HEK293 (cell line): Measurements from ENCODE around the gene CNFN.

Experiments
- AEBP2 ChIP-seq: fragments of 450-650 bp; formaldehyde crosslinking; IDR thresholded peaks from 2 replicates; pipeline ENCODE4 v1.5.1; 2016; ENCODE audit warnings: missing biosample characterization, missing genetic modification characterization, borderline replicate concordance
- ATF2 ChIP-seq: fragments of 450-650 bp; formaldehyde crosslinking; IDR thresholded peaks from 2 replicates; pipeline ENCODE4 v1.5.1; 2016; ENCODE audit warnings: missing biosample characterization, missing genetic modification characterization, low read depth
- GLI4 ChIP-seq: fragments of 450-650 bp; formaldehyde crosslinking; IDR thresholded peaks from 2 replicates; pipeline ENCODE4 v1.5.1; 2016; ENCODE audit warnings: missing biosample characterization, missing genetic modification characterization
- INSM2 ChIP-seq: fragments of 450-650 bp; formaldehyde crosslinking; IDR thresholded peaks from 2 replicates; pipeline ENCODE4 v1.5.1; 2016; ENCODE audit warnings: missing biosample characterization, missing genetic modification characterization
- KLF10 ChIP-seq: fragments of 450-650 bp; IDR thresholded peaks from 2 replicates; pipeline ENCODE4 v1.5.1; 2018; ENCODE audit warnings: missing biosample characterization, mild to moderate bottlenecking, missing genetic modification characterization
- KLF17 ChIP-seq: fragments of 450-650 bp; formaldehyde crosslinking; IDR thresholded peaks from 2 replicates; pipeline ENCODE4 v1.5.1; 2016; ENCODE audit warnings: missing biosample characterization, missing genetic modification characterization
- KLF7 ChIP-seq: fragments of 450-650 bp; formaldehyde crosslinking; IDR thresholded peaks from 2 replicates; pipeline ENCODE4 v1.5.1; 2016; ENCODE audit warnings: missing biosample characterization, missing genetic modification characterization, borderline replicate concordance
- KLF8 ChIP-seq: fragments of 450-650 bp; formaldehyde crosslinking; IDR thresholded peaks from 2 replicates; pipeline ENCODE4 v1.5.1; 2016; ENCODE audit warnings: missing biosample characterization, missing genetic modification characterization
- MEIS1 ChIP-seq: sonication (generic); formaldehyde crosslinking; IDR thresholded peaks from 2 replicates; pipeline ENCODE4 v1.8.1; 2022; ENCODE audit warnings: missing genetic modification reagents, mild to moderate bottlenecking, borderline replicate concordance
- ZBTB11 ChIP-seq: fragments of 450-650 bp; formaldehyde crosslinking; conservative IDR thresholded peaks from 2 replicates; pipeline ENCODE4 v1.5.1; 2016; ENCODE audit warnings: low read depth, missing biosample characterization, missing genetic modification characterization
- ZBTB44 ChIP-seq: fragments of 450-650 bp; IDR thresholded peaks from 2 replicates; pipeline ENCODE4 v1.5.1; 2018; ENCODE audit warnings: missing biosample characterization, mild to moderate bottlenecking, missing genetic modification characterization
- ZFP41 ChIP-seq: fragments of 450-650 bp; formaldehyde crosslinking; IDR thresholded peaks from 2 replicates; pipeline ENCODE4 v1.5.1; 2016; ENCODE audit warnings: missing biosample characterization, missing genetic modification characterization, borderline replicate concordance
- ZIC2 ChIP-seq: fragments of 450-650 bp; formaldehyde crosslinking; IDR thresholded peaks from 2 replicates; pipeline ENCODE4 v1.5.1; 2016; ENCODE audit warnings: missing biosample characterization, missing genetic modification characterization
- ZNF121 ChIP-seq: fragments of 450-650 bp; formaldehyde crosslinking; IDR thresholded peaks from 2 replicates; pipeline ENCODE4 v1.5.1; 2016; ENCODE audit warnings: missing biosample characterization, missing genetic modification characterization
- ZNF133 ChIP-seq: fragments of 450-650 bp; formaldehyde crosslinking; IDR thresholded peaks from 2 replicates; pipeline ENCODE4 v1.5.1; 2016; ENCODE audit warnings: missing biosample characterization, missing genetic modification characterization
- ZNF138 ChIP-seq: fragments of 450-650 bp; formaldehyde crosslinking; IDR thresholded peaks from 2 replicates; pipeline ENCODE4 v1.5.1; 2016; ENCODE audit warnings: missing biosample characterization, missing genetic modification characterization, borderline replicate concordance
- ZNF155 ChIP-seq: fragments of 450-650 bp; formaldehyde crosslinking; IDR thresholded peaks from 2 replicates; pipeline ENCODE4 v1.5.1; 2016; ENCODE audit warnings: missing biosample characterization, missing genetic modification characterization
- ZNF2 ChIP-seq: fragments of 450-650 bp; formaldehyde crosslinking; IDR thresholded peaks from 2 replicates; pipeline ENCODE4 v1.5.1; 2016; ENCODE audit warnings: missing biosample characterization, missing genetic modification characterization
- ZNF239 ChIP-seq: fragments of 450-650 bp; formaldehyde crosslinking; IDR thresholded peaks from 2 replicates; pipeline ENCODE4 v1.5.1; 2016; ENCODE audit warnings: missing biosample characterization, missing genetic modification characterization
- ZNF24 ChIP-seq: fragments of 450-650 bp; formaldehyde crosslinking; IDR thresholded peaks from 2 replicates; pipeline ENCODE4 v1.5.1; 2016; ENCODE audit warnings: missing biosample characterization, missing genetic modification characterization
- ZNF335 ChIP-seq: fragments of 450-650 bp; formaldehyde crosslinking; conservative IDR thresholded peaks from 2 replicates; pipeline ENCODE4 v1.5.1; 2016; ENCODE audit warnings: missing biosample characterization, missing genetic modification characterization
- ZNF362 ChIP-seq: fragments of 450-650 bp; formaldehyde crosslinking; IDR thresholded peaks from 2 replicates; pipeline ENCODE4 v1.5.1; 2016; ENCODE audit warnings: missing biosample characterization, missing genetic modification characterization
- ZNF366 ChIP-seq: fragments of 450-650 bp; formaldehyde crosslinking; conservative IDR thresholded peaks from 2 replicates; pipeline ENCODE4 v1.5.1; 2016; ENCODE audit warnings: missing biosample characterization, missing genetic modification characterization
- ZNF558 ChIP-seq: fragments of 450-650 bp; formaldehyde crosslinking; IDR thresholded peaks from 2 replicates; pipeline ENCODE4 v1.5.1; 2016; ENCODE audit warnings: missing biosample characterization, missing genetic modification characterization
- ZNF600 ChIP-seq: fragments of 450-650 bp; formaldehyde crosslinking; IDR thresholded peaks from 2 replicates; pipeline ENCODE4 v1.5.1; 2016; ENCODE audit warnings: missing biosample characterization, missing genetic modification characterization
- ZNF629 ChIP-seq: fragments of 450-650 bp; formaldehyde crosslinking; IDR thresholded peaks from 2 replicates; pipeline ENCODE4 v1.5.1; 2017; ENCODE audit warnings: missing biosample characterization, missing genetic modification characterization
- ZNF660 ChIP-seq: fragments of 450-650 bp; IDR thresholded peaks from 2 replicates; pipeline ENCODE4 v1.5.1; 2018; ENCODE audit warnings: missing biosample characterization, mild to moderate bottlenecking, missing genetic modification characterization
- ZNF664 ChIP-seq: fragments of 450-650 bp; formaldehyde crosslinking; IDR thresholded peaks from 2 replicates; pipeline ENCODE4 v1.5.1; 2016; ENCODE audit warnings: missing biosample characterization, missing genetic modification characterization
- ZNF776 ChIP-seq: fragments of 450-650 bp; formaldehyde crosslinking; IDR thresholded peaks from 2 replicates; pipeline ENCODE4 v1.5.0; 2017; ENCODE audit warnings: missing biosample characterization, missing genetic modification characterization, borderline replicate concordance

Gene CNFN

GRCh38 chr19:42420055-42420544 lies 30.0 kb upstream of the CNFN start (continued):
- TF ChIP-seq KLF17 (tag by site-specific recombination) (no peak), ZIC2 (tag by site-specific recombination) (peak; percentile 42), KLF10 (tag by site-specific recombination) (peak; percentile 52; the same call in 1 of the 2 replicates), ZNF2 (peak; percentile 75), ZNF335 (no peak), ZNF133 (tag by site-specific recombination) (no peak), ZNF362 (tag by site-specific recombination) (0 out of 2 replicates have a peak, but pooled peaks have one; percentile 31), ZNF664 (no peak), ZNF629 (tag by site-specific recombination) (peak; percentile 23; the same call in 1 of the 2 replicates), ZFP41 (no peak), ZNF366 (tag by site-specific recombination) (peak; percentile 26; the same call in 1 of the 2 replicates), ZNF138 (tag by site-specific recombination) (no peak), KLF7 (no peak), AEBP2 (tag by site-specific recombination) (no peak), GLI4 (no peak), ZBTB11 (no peak), ZNF558 (tag by site-specific recombination) (no peak), ZNF600 (tag by site-specific recombination) (peak; percentile 37; the same call in 1 of the 2 replicates), ZNF121 (tag by site-specific recombination) (no peak), ZBTB44 (tag by site-specific recombination) (no peak), ZNF155 (tag by site-specific recombination) (no peak), ZNF660 (tag by site-specific recombination) (peak; percentile 67; the same call in 1 of the 2 replicates), KLF8 (tag by site-specific recombination) (0 out of 2 replicates have a peak, but pooled peaks have one; percentile 20), ZNF239 (tag by site-specific recombination) (no peak), INSM2 (tag by site-specific recombination) (no peak), ZNF776 (no peak), ATF2 (tag by site-specific recombination) (no peak), MEIS1 (CRISPR knock-in tag) (no peak), ZNF24 (peak; percentile 34; the same call in 1 of the 2 replicates)
